Stimulated activated naive CD4-positive, alpha-beta T cell treated with Interleukin-2 at 50 U/mL for 16 hours (primary cell): ENCODE results near the gene PTGES2.
"Not testable (repeated sequence)": the region's sequence is repeated elsewhere in the genome, so short reads cannot be mapped to it uniquely, and the experiment has no call there.

Experiments used
- DNase-seq: peaks from one replicate; lab custom pipeline; 2025; lab: John Stamatoyannopoulos, UW

PTGES2 gene

GRCh38 chr9:128118971-128119665, 8.4 kb downstream of the PTGES2 start:
- DNase-seq = no peak

- no peak for DNase-seq
Measured at GRCh38 chr9:128118472-128118857, 9.1 kb downstream of the PTGES2 start.

GRCh38 chr9:128117613-128118471, 9.7 kb downstream of the PTGES2 start:
- DNase-seq = peak; percentile 93

GRCh38 chr9:128116104-128117083, 11.1 kb downstream of the PTGES2 start:
- DNase-seq = no peak

GRCh38 chr9:128115187-128116103, 12.1 kb downstream of the PTGES2 start:
- DNase-seq = no peak

- DNase-seq = no peak
Measured at GRCh38 chr9:128114326-128115186, 13.0 kb downstream of the PTGES2 start.

- no peak for DNase-seq
Measured at GRCh38 chr9:128113526-128114325, 13.8 kb downstream of the PTGES2 start.

- not testable (repeated sequence) for DNase-seq
Measured at GRCh38 chr9:128111726-128112125, 15.8 kb downstream of the PTGES2 start.

GRCh38 chr9:128109050-128109709, 18.3 kb downstream of the PTGES2 start:
- no peak for DNase-seq

- no peak for DNase-seq
Measured at GRCh38 chr9:128108269-128109049, 19.1 kb downstream of the PTGES2 start.

GRCh38 chr9:128107468-128108268, 19.9 kb downstream of the PTGES2 start:
- DNase-seq = no peak

GRCh38 chr9:128106940-128107467, 20.5 kb downstream of the PTGES2 start:
- no peak for DNase-seq

GRCh38 chr9:128106181-128106939, 21.2 kb downstream of the PTGES2 start:
- DNase-seq = no peak

GRCh38 chr9:128105538-128106175, 21.9 kb downstream of the PTGES2 start:
- no peak for DNase-seq

- no peak for DNase-seq
Measured at GRCh38 chr9:128104171-128104618, 23.3 kb downstream of the PTGES2 start.
